Ovary (tissue), 9 donors: ENCODE measurements around the gene GMEB2. TPM values are rescaled to one million over a fixed set of nuclear protein-coding genes. Genes with fewer than 3 reads are reported as not detected.
A peak's percentile ranks its signal among the peaks of the same experiment; 100 is the strongest.

Experiments
- DNase-seq, 5 donors: peaks; one replicate each; pipeline ENCODE4 v3.0.0-alpha.2; 2019 to 2020
- H3K27ac ChIP-seq, 2 donors: fragments of 200-600 bp; one replicate each; pipeline versions ENCODE4 v1.5.1 to v1.8.0; 2019 to 2022
- H3K27me3 ChIP-seq: fragments of 200-600 bp; one replicate; pipeline ENCODE4 v1.8.0; 2022
- H3K36me3 ChIP-seq: fragments of 200-600 bp; sonication (generic); one replicate; pipeline ENCODE4 v1.5.1; 2019
- H3K4me1 ChIP-seq: one replicate; pipeline ENCODE4 v1.8.1; 2013; ENCODE audit warnings: mild to moderate bottlenecking, moderate library complexity; ENCODE audit not compliant: insufficient read depth
- H3K4me3 ChIP-seq: fragments of 200-600 bp; sonication (generic); one replicate; pipeline ENCODE4 v1.5.1; 2017
- H3K9me3 ChIP-seq, 2 donors: fragments of 200-600 bp in 1 of 2; sonication (generic) in 1 of 2; one replicate each; pipeline versions ENCODE4 v1.5.1 to v1.8.1; 2013 to 2019; ENCODE audit warnings: mild to moderate bottlenecking in 1 of 2, moderate library complexity in 1 of 2
- EP300 ChIP-seq: sonication (generic); formaldehyde crosslinking; IDR thresholded peaks from one replicate; pipeline ENCODE4 v1.6.1; 2017; ENCODE audit warnings: antibody characterized with exemption
- POLR2A ChIP-seq: fragments of 450-650 bp; IDR thresholded peaks from one replicate; pipeline ENCODE4 v1.6.1; 2017; ENCODE audit warnings: antibody characterized with exemption, mild to moderate bottlenecking, moderate library complexity
- WGBS, 3 donors: extraction: QIAGEN DNeasy Blood & Tissue Kit in 1 of 3; methylation state at CpG; one replicate each; pipeline versions ENCODE4 v1.1.5 to v1.1.7; 2013 to 2017; 5-methylcytosine and 5-hydroxymethylcytosine counted together
- intact Hi-C, 4 donors: fragments of 100-400 bp; cut with DNase I; formaldehyde crosslinking; loops; one replicate each; pipeline versions ENCODE4 v1.11.0 to v1.15.1; 2022 to 2023
- polyA plus RNA-seq, 2 donors: library from polyadenylated mRNA; stranded (reverse); fragments of 200-250 nt in 1 of 2; fragments of 350-450 nt in 1 of 2; fragmentation: Illumina TruSeq in 1 of 2; extraction: RNeasy Lipid Tissue Mini Kit (QIAGEN cat#74804) in 1 of 2; gene quantifications; one replicate each; pipeline ENCODE4 v1.2.3, GENCODE V29; 2013 to 2014
- total RNA-seq, 7 donors: library from RNA; depleted of rRNA in 2 of 7; stranded (reverse); fragments of >200 nt in 2 of 7; fragmentation: NEBNext Ultra II Directional in 3 of 7; extraction: Animal tissue kit (Norgen Biotek cat#: 25700) in 3 of 7; gene quantifications; one replicate each; pipeline versions ENCODE4 v1.1.0 to v1.2.4, GENCODE V29; 2016 to 2023
- TF ChIP-seq, protein P1 (sequence below), 3 donors: fragments of 450-650 bp in 2 of 3; fragments of 200-600 bp in 1 of 3; IDR thresholded peaks; one replicate each; pipeline versions ENCODE4 v1.5.1 to v1.8.0; 2016 to 2022; ENCODE audit warnings: antibody characterized with exemption in 3 of 3, mild to moderate bottlenecking in 1 of 3
- donor health status: DM: no; HTN: no; CAD: no; lungs with moderate emphysema.
- donor health status: DM: no; HTN: no; CAD: no.
- donor health status: Bipolar disorder and iron deficiency.
- donor health status: DM: yes; HTN: yes; CAD: no.
- donor health status: DM: no; HTN: no; CAD: no.
- donor health status: DM: yes; HTN: yes; CAD: no.

GMEB2 gene
- total and polyA plus RNA-seq, 9 donors = 4.1 to 14.7 (median 9.7) TPM

GRCh38 chr20:63579017-63579694 lies 47.7 kb downstream of the GMEB2 start:
- intact Hi-C loops = no loop called here
- no peak for DNase-seq
- H3K4me1 ChIP-seq = peaks cover 6% of the 10 kb centered on the region
- no peak overlapping the region for H3K4me3 ChIP-seq
- H3K9me3 ChIP-seq = no peaks in the 10 kb centered on the region
- WGBS, 3 donors = 67 to 73% (median 70%) methylated on average over 19 of the region's 19 CpGs
- H3K27me3 ChIP-seq = no peaks in the 10 kb centered on the region
- TF ChIP-seq POLR2A (no peak), EP300 (no peak)
- TF ChIP-seq, protein P1, sequence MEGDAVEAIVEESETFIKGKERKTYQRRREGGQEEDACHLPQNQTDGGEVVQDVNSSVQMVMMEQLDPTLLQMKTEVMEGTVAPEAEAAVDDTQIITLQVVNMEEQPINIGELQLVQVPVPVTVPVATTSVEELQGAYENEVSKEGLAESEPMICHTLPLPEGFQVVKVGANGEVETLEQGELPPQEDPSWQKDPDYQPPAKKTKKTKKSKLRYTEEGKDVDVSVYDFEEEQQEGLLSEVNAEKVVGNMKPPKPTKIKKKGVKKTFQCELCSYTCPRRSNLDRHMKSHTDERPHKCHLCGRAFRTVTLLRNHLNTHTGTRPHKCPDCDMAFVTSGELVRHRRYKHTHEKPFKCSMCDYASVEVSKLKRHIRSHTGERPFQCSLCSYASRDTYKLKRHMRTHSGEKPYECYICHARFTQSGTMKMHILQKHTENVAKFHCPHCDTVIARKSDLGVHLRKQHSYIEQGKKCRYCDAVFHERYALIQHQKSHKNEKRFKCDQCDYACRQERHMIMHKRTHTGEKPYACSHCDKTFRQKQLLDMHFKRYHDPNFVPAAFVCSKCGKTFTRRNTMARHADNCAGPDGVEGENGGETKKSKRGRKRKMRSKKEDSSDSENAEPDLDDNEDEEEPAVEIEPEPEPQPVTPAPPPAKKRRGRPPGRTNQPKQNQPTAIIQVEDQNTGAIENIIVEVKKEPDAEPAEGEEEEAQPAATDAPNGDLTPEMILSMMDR (IDR thresholded peaks at IDR 0.05) = no peak
- H3K27ac ChIP-seq = no peak overlapping the region
- no peaks in the 10 kb centered on the region for H3K36me3 ChIP-seq

- no peak for DNase-seq
- Histone ChIP-seq H3K36me3 (no peaks in the 10 kb centered on the region), H3K9me3 (no peaks in the 10 kb centered on the region), H3K4me3 (no peak overlapping the region), H3K4me1 (peaks cover 4% of the 10 kb centered on the region), H3K27me3 (no peaks in the 10 kb centered on the region), H3K27ac (no peak overlapping the region)
- TF ChIP-seq, protein P1 (IDR thresholded peaks at IDR 0.05) = no peak
- TF ChIP-seq POLR2A (no peak), EP300 (no peak)
- intact Hi-C loops = no loop called here
- WGBS, 3 donors = 75 to 80% (median 79%) methylated on average over 26 of the region's 26 CpGs
These were observed 48.5 kb downstream of the GMEB2 start for GRCh38 chr20:63578224-63579016.

GRCh38 chr20:63577317-63577894 lies 49.5 kb downstream of the GMEB2 start:
- intact Hi-C loops = no loop called here
- WGBS, 3 donors = 70 to 75% (median 73%) methylated on average over 19 of the region's 19 CpGs
- Histone ChIP-seq H3K27ac (no peak overlapping the region), H3K27me3 (no peaks in the 10 kb centered on the region), H3K36me3 (no peaks in the 10 kb centered on the region), H3K4me1 (peaks cover 5% of the 10 kb centered on the region), H3K9me3 (no peaks in the 10 kb centered on the region), H3K4me3 (no peak overlapping the region)
- peak in 1 of 5 donors; percentile 41 for DNase-seq
- TF ChIP-seq, protein P1 (IDR thresholded peaks at IDR 0.05) = no peak
- TF ChIP-seq EP300 = no peak
- TF ChIP-seq POLR2A = no peak

- TF ChIP-seq EP300 (no peak), POLR2A (no peak)
- TF ChIP-seq, protein P1 (IDR thresholded peaks at IDR 0.05) = no peak
- Histone ChIP-seq H3K27ac (no peak overlapping the region), H3K36me3 (no peaks in the 10 kb centered on the region), H3K4me1 (peaks cover 5% of the 10 kb centered on the region), H3K9me3 (no peaks in the 10 kb centered on the region), H3K27me3 (no peaks in the 10 kb centered on the region), H3K4me3 (no peak overlapping the region)
- WGBS, 3 donors = 64 to 74% (median 65%) methylated on average over 7 of the region's 7 CpGs
- DNase-seq = no peak
- intact Hi-C loops = no loop called here
These were observed 50.6 kb downstream of the GMEB2 start for GRCh38 chr20:63576311-63576710.
